H1 (cell line): ENCODE results near the gene OR8K1. TPM values are rescaled to one million over a fixed set of nuclear protein-coding genes. Genes with fewer than 3 reads are reported as not detected.

Source experiments
- CTCF ChIA-PET: fragments of 300-600 bp; sonication (Branson Sonifier 250); formaldehyde crosslinking; loops from one replicate; lab custom pipeline; 2021; ENCODE audit not compliant: partially characterized antibody; lab: Charles Lee
- POLR2A ChIA-PET: fragments of 300-600 bp; sonication (Branson Sonifier 250); formaldehyde crosslinking; loops from one replicate; lab custom pipeline; 2021; ENCODE audit warnings: inconsistent platforms; ENCODE audit not compliant: partially characterized antibody; lab: Charles Lee
- DNase-seq, 2 experiments: peaks; one replicate each; pipeline versions ENCODE4 v3.0.0 to v3.0.0-alpha.2; 2010 to 2022; ENCODE audit warnings: low spot score in 2 of 2, low read depth in 1 of 2, mixed read lengths in 1 of 2
- FAIRE-seq: peaks from 2 replicates; lab custom pipeline; 2011; peaks lifted over from hg19 to GRCh38; lab: Jason Lieb, UNC
- H2AFZ ChIP-seq: 2 replicates; pipeline ENCODE4 v1.8.1; 2012; ENCODE audit warnings: low read length, inconsistent platforms
- H2AK5ac ChIP-seq: 2 replicates; pipeline ENCODE4 v1.6.1; 2013; ENCODE audit warnings: low read depth, low read length
- H2BK120ac ChIP-seq: replicated peaks from 2 replicates; pipeline ENCODE3; 2013; ENCODE audit warnings: low read depth, low read length, inconsistent platforms
- H2BK12ac ChIP-seq: 2 replicates; pipeline ENCODE4 v1.6.1; 2013; ENCODE audit warnings: low read depth, low read length
- H2BK15ac ChIP-seq: 2 replicates; pipeline ENCODE4 v1.6.1; 2013; ENCODE audit warnings: low read length
- H2BK20ac ChIP-seq: 2 replicates; pipeline ENCODE4 v1.6.1; 2013; ENCODE audit warnings: low read length
- H2BK5ac ChIP-seq: 2 replicates; pipeline ENCODE4 v1.6.1; 2013; ENCODE audit warnings: low read depth, low read length
- H3K14ac ChIP-seq: 2 replicates; pipeline ENCODE4 v1.6.1; 2013; ENCODE audit warnings: inconsistent platforms; ENCODE audit not compliant: insufficient read length
- H3K18ac ChIP-seq: 2 replicates; pipeline ENCODE4 v1.6.1; 2013; ENCODE audit warnings: low read length; ENCODE audit errors: extremely low read depth
- H3K23ac ChIP-seq: 2 replicates; pipeline ENCODE4 v1.6.1; 2013; ENCODE audit warnings: inconsistent platforms; ENCODE audit not compliant: insufficient read length
- H3K23me2 ChIP-seq: 2 replicates; pipeline ENCODE4 v1.6.1; 2013; ENCODE audit warnings: low read depth, low read length
- H3K27ac ChIP-seq: 2 replicates; pipeline ENCODE4 v1.6.1; 2011; ENCODE audit warnings: low read depth, low read length, inconsistent platforms
- H3K27me3 ChIP-seq, 4 experiments: replicated peaks in 1 of 4; 1 replicate in 1 of 4; 2 replicates in 3 of 4; pipeline versions ENCODE4 v1.6.1 to v1.8.1; 2011 to 2013; ENCODE audit warnings: low read length in 3 of 4, mild to moderate bottlenecking in 3 of 4, inconsistent platforms in 2 of 4, mixed read lengths in 2 of 4, moderate library complexity in 1 of 4; ENCODE audit not compliant: control insufficient read depth in 3 of 4, insufficient read depth in 3 of 4; ENCODE audit errors: extremely low read depth in 1 of 4
- H3K36me3 ChIP-seq, 4 experiments: 2 replicates each; pipeline versions ENCODE4 v1.6.1 to v1.8.1; 2011 to 2013; ENCODE audit warnings: mild to moderate bottlenecking in 4 of 4, low read length in 3 of 4, moderate library complexity in 2 of 4, control low read depth in 1 of 4, inconsistent platforms in 1 of 4; ENCODE audit not compliant: insufficient read depth in 4 of 4, control insufficient read depth in 2 of 4
- H3K4ac ChIP-seq: replicated peaks from 2 replicates; pipeline ENCODE3; 2013; ENCODE audit warnings: low read length, low read depth, mixed read lengths, inconsistent platforms; ENCODE audit not compliant: insufficient read length
- H3K4me1 ChIP-seq, 4 experiments: replicated peaks in 1 of 4; 1 replicate in 1 of 4; 2 replicates in 3 of 4; pipeline versions ENCODE4 v1.6.1 to v1.8.1; 2011 to 2013; ENCODE audit warnings: low read length in 3 of 4, inconsistent platforms in 2 of 4, mixed read lengths in 1 of 4; ENCODE audit not compliant: insufficient read depth in 4 of 4, control insufficient read depth in 3 of 4
- H3K4me2 ChIP-seq, 2 experiments: 2 replicates each; pipeline versions ENCODE4 v1.6.1 to v1.8.1; 2011 to 2013; ENCODE audit warnings: low read depth in 2 of 2, low read length in 2 of 2, control low read depth in 1 of 2, inconsistent platforms in 1 of 2, mild to moderate bottlenecking in 1 of 2; ENCODE audit not compliant: insufficient read depth in 1 of 2
- H3K4me3 ChIP-seq, 4 experiments: fragments of 200-600, 300-600 bp in 1 of 4; sonication (generic), shearing (Covaris generic), sonication (Bioruptor Twin) in 1 of 4; 2 replicates each; pipeline versions ENCODE4 v1.5.1 to v1.8.1; 2011 to 2016; ENCODE audit warnings: low read length in 4 of 4, low read depth in 3 of 4, control low read depth in 2 of 4, inconsistent platforms in 2 of 4, mild to moderate bottlenecking in 2 of 4, mixed read lengths in 1 of 4, moderate library complexity in 1 of 4; ENCODE audit not compliant: insufficient read depth in 2 of 4; ENCODE audit errors: extremely low read depth in 1 of 4
- H3K56ac ChIP-seq: replicated peaks from 2 replicates; pipeline ENCODE3; 2013; ENCODE audit warnings: low read depth, mild to moderate bottlenecking, mixed read lengths, low read length, inconsistent platforms; ENCODE audit not compliant: insufficient read length
- H3K79me1 ChIP-seq: 2 replicates; pipeline ENCODE4 v1.6.1; 2013; ENCODE audit warnings: low read depth, low read length, control low read depth
- H3K79me2 ChIP-seq, 2 experiments: 2 replicates each; pipeline versions ENCODE4 v1.6.1 to v1.8.1; 2012 to 2013; ENCODE audit warnings: low read length in 2 of 2, mild to moderate bottlenecking in 2 of 2, inconsistent platforms in 1 of 2; ENCODE audit not compliant: insufficient read depth in 2 of 2, control insufficient read depth in 1 of 2
- H3K9ac ChIP-seq, 4 experiments: replicated peaks in 1 of 4; 1 replicate in 1 of 4; 2 replicates in 3 of 4; pipeline versions ENCODE4 v1.6.1 to v1.8.1; 2011 to 2013; ENCODE audit warnings: low read depth in 3 of 4, low read length in 3 of 4, control low read depth in 2 of 4, mild to moderate bottlenecking in 2 of 4, moderate library complexity in 2 of 4, inconsistent platforms in 1 of 4; ENCODE audit errors: extremely low read depth in 1 of 4
- H3K9me3 ChIP-seq, 2 experiments: 2 replicates each; pipeline versions ENCODE4 v1.6.1 to v1.8.1; 2012 to 2013; ENCODE audit warnings: mild to moderate bottlenecking in 2 of 2, moderate library complexity in 2 of 2, control low read depth in 1 of 2, inconsistent platforms in 1 of 2, low read depth in 1 of 2, low read length in 1 of 2, mixed read lengths in 1 of 2; ENCODE audit not compliant: insufficient read depth in 2 of 2
- H4K20me1 ChIP-seq, 2 experiments: replicated peaks in 1 of 2; 2 replicates each; pipeline versions ENCODE3 to v1.8.1; 2011 to 2013; ENCODE audit warnings: inconsistent platforms in 2 of 2, low read length in 2 of 2, mild to moderate bottlenecking in 1 of 2; ENCODE audit not compliant: insufficient read depth in 2 of 2, control insufficient read depth in 1 of 2
- H4K5ac ChIP-seq: 2 replicates; pipeline ENCODE4 v1.6.1; 2013; ENCODE audit warnings: low read length, low read depth, mixed read lengths, inconsistent platforms; ENCODE audit not compliant: insufficient read length
- H4K8ac ChIP-seq: 2 replicates; pipeline ENCODE4 v1.8.0; 2013; ENCODE audit warnings: mild to moderate bottlenecking, moderate library complexity, low read length, inconsistent platforms; ENCODE audit not compliant: insufficient read depth; ENCODE audit errors: extremely low read depth
- H4K91ac ChIP-seq: replicated peaks from 2 replicates; pipeline ENCODE3; 2013; ENCODE audit warnings: low read length, mixed read lengths, inconsistent platforms; ENCODE audit not compliant: insufficient read length
- BCL11A ChIP-seq, 2 experiments: IDR thresholded peaks; one replicate each; pipeline ENCODE4 v1.6.1; 2011; ENCODE audit warnings: low read depth in 2 of 2, low read length in 2 of 2, mild to moderate bottlenecking in 2 of 2
- BRCA1 ChIP-seq: IDR thresholded peaks from 2 replicates; pipeline ENCODE4 v1.6.1; 2012; ENCODE audit warnings: low read depth, low read length, improper control_type of control experiment
- CBX5 ChIP-seq: fragments of 300-800, 300-1000 bp; sonication (generic); IDR thresholded peaks from 2 replicates; pipeline ENCODE4 v1.7.1; 2016; ENCODE audit warnings: antibody characterized with exemption, low read length, low read depth
- CHD1 ChIP-seq: IDR thresholded peaks from 2 replicates; pipeline ENCODE4 v1.6.1; 2012; ENCODE audit warnings: low read depth, low read length, improper control_type of control experiment
- E2F6 ChIP-seq: IDR thresholded peaks from 2 replicates; pipeline ENCODE4 v1.6.1; 2012; ENCODE audit warnings: inconsistent platforms
- MAFK ChIP-seq: IDR thresholded peaks from 2 replicates; pipeline ENCODE4 v1.6.1; 2012; ENCODE audit warnings: low read depth, mild to moderate bottlenecking, improper control_type of control experiment, low read length
- NRF1 ChIP-seq: IDR thresholded peaks from 2 replicates; pipeline ENCODE4 v1.6.1; 2011; ENCODE audit warnings: mild to moderate bottlenecking, low read depth, low read length, improper control_type of control experiment
- RFX5 ChIP-seq: IDR thresholded peaks from 2 replicates; pipeline ENCODE4 v1.6.1; 2011; ENCODE audit warnings: low read depth, low read length, improper control_type of control experiment, borderline replicate concordance
- RXRA ChIP-seq: IDR thresholded peaks from 2 replicates; pipeline ENCODE4 v1.6.1; 2011; ENCODE audit warnings: low read depth, mild to moderate bottlenecking, low read length, moderate library complexity; ENCODE audit not compliant: insufficient read depth
- TAF7 ChIP-seq: optimal IDR thresholded peaks from 2 replicates; pipeline ENCODE3; 2011; ENCODE audit warnings: low read depth, mild to moderate bottlenecking, inconsistent platforms, low read length, moderate library complexity, borderline replicate concordance
- TBP ChIP-seq: IDR thresholded peaks from 2 replicates; pipeline ENCODE4 v1.6.1; 2011; ENCODE audit warnings: low read depth, low read length, improper control_type of control experiment
- TCF12 ChIP-seq: IDR thresholded peaks from 2 replicates; pipeline ENCODE4 v1.6.1; 2011; ENCODE audit warnings: low read depth, mild to moderate bottlenecking, low read length
- TEAD4 ChIP-seq: IDR thresholded peaks from 2 replicates; pipeline ENCODE4 v1.6.1; 2012; ENCODE audit warnings: low read depth, low read length, inconsistent platforms, mixed read lengths
- polyA plus RNA-seq, 7 experiments: library from polyadenylated mRNA; depleted of rRNA in 3 of 7; stranded (reverse) in 5 of 7; unstranded in 2 of 7; fragments of >200 nt in 5 of 7; fragments of 200-250 nt in 2 of 7; gene quantifications; 1 replicate in 5 of 7; 2 replicates in 1 of 7; 4 replicates in 1 of 7; pipeline versions ENCODE4 v1.2.1 to v1.2.3, GENCODE V29; 2011 to 2013; ENCODE audit warnings: missing spikeins in 2 of 7, mixed read lengths in 2 of 7
- total RNA-seq: library from RNA; stranded (reverse); fragmentation: NEBNext Ultra II Directional; extraction: Animal tissue kit (Norgen Biotek cat#: 25700); gene quantifications from 2 replicates; pipeline ENCODE4 v1.2.1, GENCODE V29; 2021
- TF ChIP-seq, protein P1 (sequence below): IDR thresholded peaks from 2 replicates; pipeline ENCODE4 v1.6.1; 2012; ENCODE audit warnings: inconsistent platforms

Gene OR8K1
- total and polyA plus RNA-seq, 2 of the 8 experiments (the other 6 are each of a cell fraction or from before 2014, with no cell fraction given) = not detected

- Histone ChIP-seq H2BK20ac (no peak within 1 kb of the TSS), H4K8ac (no peak within 1 kb of the TSS), H3K27me3 (no peaks in the 10 kb centered on the region), H2AK5ac (no peak within 1 kb of the TSS), H2BK120ac (no peak within 1 kb of the TSS), H3K79me1 (no peaks in the 10 kb centered on the region), H3K27ac (no peak within 1 kb of the TSS), H3K36me3 (no peaks in the 10 kb centered on the region), H3K9ac (no peak within 1 kb of the TSS), H3K4me2 (no peak within 1 kb of the TSS), H3K23me2 (no peaks in the 10 kb centered on the region), H3K4me3 (no peak within 1 kb of the TSS), H4K91ac (no peak within 1 kb of the TSS), H3K18ac (no peak within 1 kb of the TSS), H3K79me2 (no peaks in the 10 kb centered on the region), H3K9me3 (no peaks in the 10 kb centered on the region), H2BK12ac (no peak within 1 kb of the TSS), H2AFZ (no peak within 1 kb of the TSS), H3K23ac (no peak within 1 kb of the TSS), H4K20me1 (no peaks in the 10 kb centered on the region), H3K4me1 (no peaks in the 10 kb centered on the region), H2BK5ac (no peak within 1 kb of the TSS), H3K56ac (no peak within 1 kb of the TSS), H2BK15ac (no peak within 1 kb of the TSS), H4K5ac (no peak within 1 kb of the TSS), H3K4ac (no peak within 1 kb of the TSS), H3K14ac (no peak within 1 kb of the TSS)
- TF ChIP-seq BCL11A (IDR thresholded peaks at IDR 0.05; ENCODE audit: low read depth in 2 of 2, low read length in 2 of 2) (no peak), CHD1 (no peak), RFX5 (no peak), TAF7 (no peak), TCF12 (no peak), CBX5 (no peak), RXRA (no peak), E2F6 (no peak), TEAD4 (no peak), MAFK (no peak), NRF1 (no peak), BRCA1 (no peak), TBP (no peak)
- TF ChIP-seq, protein P1, sequence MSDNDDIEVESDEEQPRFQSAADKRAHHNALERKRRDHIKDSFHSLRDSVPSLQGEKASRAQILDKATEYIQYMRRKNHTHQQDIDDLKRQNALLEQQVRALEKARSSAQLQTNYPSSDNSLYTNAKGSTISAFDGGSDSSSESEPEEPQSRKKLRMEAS = no peak
- ChIA-PET POLR2A (no interaction called here), CTCF (no interaction called here)
- DNase-seq (no peak), FAIRE-seq (no peak)
These were observed 31.0 kb upstream of the OR8K1 start, which contains the start of gene OR8K3 for GRCh38 chr11:56314844-56315243. TSS of gene OR8K3 (plus strand) at chr11:56315144. CDS start at chr11:56318307, 3,163 bp downstream.
